Measurements from ENCODE around the gene CSTPP1.
"Not testable (repeated sequence)": the region's sequence is repeated elsewhere in the genome, so short reads cannot be mapped to it uniquely, and the experiment has no call there.

Gene CSTPP1

GRCh38 chr11:47186076-47186699 is 249.6 kb downstream of the CSTPP1 start, which contains the start of gene PACSIN3:
TSS of gene PACSIN3 (minus strand) at chr11:47186434. CDS start at chr11:47182727, 3,707 bp downstream.
- peak; percentile 34 for DNase-seq

- no peak for DNase-seq
Observed at GRCh38 chr11:47186700-47187695, 250.4 kb downstream of the CSTPP1 start.

GRCh38 chr11:47187723-47188122 is 251.2 kb downstream of the CSTPP1 start:
- no peak for DNase-seq

- DNase-seq = no peak
Observed at GRCh38 chr11:47188259-47188658, 251.7 kb downstream of the CSTPP1 start.

- DNase-seq = no peak
Observed at GRCh38 chr11:47189100-47189834, 252.7 kb downstream of the CSTPP1 start.

GRCh38 chr11:47191137-47191536 is 254.6 kb downstream of the CSTPP1 start:
- DNase-seq = not testable (repeated sequence)

- no peak for DNase-seq
Observed at GRCh38 chr11:47192111-47192510, 255.6 kb downstream of the CSTPP1 start.

GRCh38 chr11:47198161-47198560 is 261.6 kb downstream of the CSTPP1 start:
- not testable (repeated sequence) for DNase-seq

- DNase-seq = no peak
Observed at GRCh38 chr11:47201015-47201414, 264.5 kb downstream of the CSTPP1 start.

GRCh38 chr11:47202576-47202975 is 266.0 kb downstream of the CSTPP1 start:
- no peak for DNase-seq

- no peak for DNase-seq
Observed at GRCh38 chr11:47204637-47204989, 268.1 kb downstream of the CSTPP1 start.

GRCh38 chr11:47206577-47206976 is 270.0 kb downstream of the CSTPP1 start:
- DNase-seq = not testable (repeated sequence)

- DNase-seq = no peak
Observed at GRCh38 chr11:47207459-47207858, 270.9 kb downstream of the CSTPP1 start.

- DNase-seq = not testable (repeated sequence)
Observed at GRCh38 chr11:47208008-47208552, 271.5 kb downstream of the CSTPP1 start.

- no peak for DNase-seq
Observed at GRCh38 chr11:47208628-47209027, 272.1 kb downstream of the CSTPP1 start.
